Mesenteric fat pad (tissue), 1 donor: ENCODE measurements around the gene TRIP11. TPM values are rescaled to one million over a fixed set of nuclear protein-coding genes. Genes with fewer than 3 reads are reported as not detected.

Experiments
- DNase-seq: peaks from one replicate; pipeline ENCODE4 v3.0.0-alpha.2; 2020; ENCODE audit warnings: low spot score
- total RNA-seq: library from RNA; stranded (reverse); fragmentation: NEBNext Ultra II Directional; extraction: Animal tissue kit (Norgen Biotek cat#: 25700); gene quantifications from one replicate; pipeline ENCODE4 v1.2.1, GENCODE V29; 2021
- donor health status: DM: yes; HTN: yes; CAD: no.

Gene TRIP11
- total RNA-seq, 1 donor from 2014 or later: 54.6 TPM

- no peak for DNase-seq
Measured at GRCh38 chr14:92012121-92012748, 27.6 kb downstream of the TRIP11 start.

- no peak for DNase-seq
Measured at GRCh38 chr14:92010644-92011043, 29.2 kb downstream of the TRIP11 start.

GRCh38 chr14:92009604-92010003 is 30.3 kb downstream of the TRIP11 start:
- DNase-seq: no peak

- DNase-seq: no peak
Measured at GRCh38 chr14:92005019-92005418, 34.8 kb downstream of the TRIP11 start.

- DNase-seq: no peak
Measured at GRCh38 chr14:92004062-92004461, 35.8 kb downstream of the TRIP11 start.

- no peak for DNase-seq
Measured at GRCh38 chr14:91998667-91999570, 40.9 kb downstream of the TRIP11 start.

GRCh38 chr14:91997492-91997891 is 42.4 kb downstream of the TRIP11 start:
- no peak for DNase-seq

- DNase-seq: no peak
Measured at GRCh38 chr14:91996948-91997371, 42.9 kb downstream of the TRIP11 start.

- DNase-seq: no peak
Measured at GRCh38 chr14:91987192-91987591, 52.7 kb downstream of the TRIP11 start.

GRCh38 chr14:91985521-91986255 is 54.2 kb downstream of the TRIP11 start:
- DNase-seq: no peak

- DNase-seq: no peak
Measured at GRCh38 chr14:91985008-91985407, 54.9 kb downstream of the TRIP11 start.

GRCh38 chr14:91983588-91983987 is 56.3 kb downstream of the TRIP11 start:
- no peak for DNase-seq

GRCh38 chr14:91980157-91980556 is 59.7 kb downstream of the TRIP11 start:
- no peak for DNase-seq

- DNase-seq: no peak
Measured at GRCh38 chr14:91977884-91978283, 62.0 kb downstream of the TRIP11 start.

- DNase-seq: no peak
Measured at GRCh38 chr14:91975763-91976162, 64.1 kb downstream of the TRIP11 start.

GRCh38 chr14:91971188-91971778 is 68.6 kb downstream of the TRIP11 start:
- no peak for DNase-seq

- no peak for DNase-seq
Measured at GRCh38 chr14:91968280-91968679, 71.6 kb downstream of the TRIP11 start.

GRCh38 chr14:91964724-91965123 is 75.1 kb downstream of the TRIP11 start:
- DNase-seq: no peak

GRCh38 chr14:91964011-91964410 is 75.8 kb downstream of the TRIP11 start:
- no peak for DNase-seq

GRCh38 chr14:91963465-91963864 is 76.4 kb downstream of the TRIP11 start:
- DNase-seq: no peak
